Adrenal gland (tissue), 5 donors: Measurements from ENCODE around the gene FGF6.

Experiments used
- POLR2A ChIP-seq, 2 donors: fragments of 450-650 bp; IDR thresholded peaks; one replicate each; pipeline ENCODE4 v1.6.1; 2017; ENCODE audit warnings: antibody characterized with exemption in 2 of 2, mild to moderate bottlenecking in 2 of 2, moderate library complexity in 1 of 2
- TF ChIP-seq, protein P1 (sequence below), 6 experiments: fragments of 450-650 bp in 4 of 6; fragments of 200-600 bp in 2 of 6; sonication (generic) in 1 of 6; IDR thresholded peaks; 1 replicate in 5 of 6; 2 replicates in 1 of 6; pipeline versions ENCODE4 v1.5.1 to v1.8.0; 2016 to 2021; ENCODE audit warnings: antibody characterized with exemption in 6 of 6, mild to moderate bottlenecking in 2 of 6, moderate library complexity in 1 of 6
- donor health status: DM: no; HTN: no; CAD: no.

GRCh38 chr12:4460761-4461160, 15.1 kb upstream of the FGF6 start:
- no peak for TF ChIP-seq POLR2A (IDR thresholded peaks at IDR 0.05)
- TF ChIP-seq, protein P1, sequence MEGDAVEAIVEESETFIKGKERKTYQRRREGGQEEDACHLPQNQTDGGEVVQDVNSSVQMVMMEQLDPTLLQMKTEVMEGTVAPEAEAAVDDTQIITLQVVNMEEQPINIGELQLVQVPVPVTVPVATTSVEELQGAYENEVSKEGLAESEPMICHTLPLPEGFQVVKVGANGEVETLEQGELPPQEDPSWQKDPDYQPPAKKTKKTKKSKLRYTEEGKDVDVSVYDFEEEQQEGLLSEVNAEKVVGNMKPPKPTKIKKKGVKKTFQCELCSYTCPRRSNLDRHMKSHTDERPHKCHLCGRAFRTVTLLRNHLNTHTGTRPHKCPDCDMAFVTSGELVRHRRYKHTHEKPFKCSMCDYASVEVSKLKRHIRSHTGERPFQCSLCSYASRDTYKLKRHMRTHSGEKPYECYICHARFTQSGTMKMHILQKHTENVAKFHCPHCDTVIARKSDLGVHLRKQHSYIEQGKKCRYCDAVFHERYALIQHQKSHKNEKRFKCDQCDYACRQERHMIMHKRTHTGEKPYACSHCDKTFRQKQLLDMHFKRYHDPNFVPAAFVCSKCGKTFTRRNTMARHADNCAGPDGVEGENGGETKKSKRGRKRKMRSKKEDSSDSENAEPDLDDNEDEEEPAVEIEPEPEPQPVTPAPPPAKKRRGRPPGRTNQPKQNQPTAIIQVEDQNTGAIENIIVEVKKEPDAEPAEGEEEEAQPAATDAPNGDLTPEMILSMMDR (IDR thresholded peaks at IDR 0.05), result no peak
